T47D (cell line): ENCODE data around the gene TSGA10IP.

Experiments used
- DNase-seq, 2 experiments: peaks; one replicate each; pipeline versions ENCODE4 v3.0.0 to v3.0.0-alpha.2; 2011 to 2012; ENCODE audit warnings: low read depth in 1 of 2, low spot score in 1 of 2
- JUND ChIP-seq: IDR thresholded peaks from 2 replicates; pipeline ENCODE4 v1.6.1; 2012; ENCODE audit warnings: low read depth
- in situ Hi-C: cut with HindIII; loops from 2 replicates; pipeline ENCODE4 v1.10.0; 2016; ENCODE audit warnings: low sequenced_read_pairs, low pct_unique_long_range_greater_than_20kb

The TSGA10IP gene

GRCh38 chr11:65976216-65977176 is 31.2 kb downstream of the TSGA10IP start:
- in situ Hi-C loops = no loop called here
- no peak for TF ChIP-seq JUND
- no peak for DNase-seq

DNA sequence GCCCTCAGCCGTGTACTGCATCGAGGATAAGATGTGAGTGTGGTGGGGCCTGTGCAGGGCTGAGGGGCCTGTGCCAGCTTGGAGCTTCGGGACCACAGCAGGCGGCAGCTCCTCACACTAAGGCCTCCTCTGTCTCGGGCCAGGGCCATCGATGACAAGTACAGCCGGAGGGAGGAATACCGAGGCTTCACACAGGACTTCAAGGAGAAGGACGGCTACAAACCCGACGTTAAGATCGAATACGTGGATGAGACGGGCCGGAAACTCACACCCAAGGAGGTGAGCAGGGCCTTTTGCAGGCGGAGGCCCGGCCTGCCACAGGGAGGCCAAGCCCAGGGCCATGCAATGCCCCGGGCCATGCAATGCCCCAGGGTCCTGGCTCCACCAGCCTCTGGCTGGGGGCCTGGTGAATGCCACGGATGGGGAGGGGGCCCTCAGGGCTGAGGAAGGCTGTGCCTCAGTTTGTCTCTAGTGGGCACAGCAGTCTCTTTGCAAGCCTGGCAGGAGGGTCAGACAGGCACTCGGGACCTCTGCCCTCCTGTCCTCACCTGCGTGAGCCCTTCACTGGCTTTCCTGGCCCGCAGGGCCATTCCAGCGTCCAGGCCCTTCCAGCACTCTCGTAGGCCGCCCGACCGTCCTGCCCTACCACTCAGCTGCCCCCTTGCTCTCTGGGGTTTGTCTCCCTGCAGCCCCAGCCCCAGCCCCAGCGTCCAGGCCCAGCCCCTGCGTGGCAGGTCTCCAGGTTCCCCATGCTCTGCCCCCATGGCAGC is 32.5 kb downstream of the TSGA10IP start:
- no peak for TF ChIP-seq JUND
- DNase-seq = no peak
- in situ Hi-C loops = no loop called here

DNA sequence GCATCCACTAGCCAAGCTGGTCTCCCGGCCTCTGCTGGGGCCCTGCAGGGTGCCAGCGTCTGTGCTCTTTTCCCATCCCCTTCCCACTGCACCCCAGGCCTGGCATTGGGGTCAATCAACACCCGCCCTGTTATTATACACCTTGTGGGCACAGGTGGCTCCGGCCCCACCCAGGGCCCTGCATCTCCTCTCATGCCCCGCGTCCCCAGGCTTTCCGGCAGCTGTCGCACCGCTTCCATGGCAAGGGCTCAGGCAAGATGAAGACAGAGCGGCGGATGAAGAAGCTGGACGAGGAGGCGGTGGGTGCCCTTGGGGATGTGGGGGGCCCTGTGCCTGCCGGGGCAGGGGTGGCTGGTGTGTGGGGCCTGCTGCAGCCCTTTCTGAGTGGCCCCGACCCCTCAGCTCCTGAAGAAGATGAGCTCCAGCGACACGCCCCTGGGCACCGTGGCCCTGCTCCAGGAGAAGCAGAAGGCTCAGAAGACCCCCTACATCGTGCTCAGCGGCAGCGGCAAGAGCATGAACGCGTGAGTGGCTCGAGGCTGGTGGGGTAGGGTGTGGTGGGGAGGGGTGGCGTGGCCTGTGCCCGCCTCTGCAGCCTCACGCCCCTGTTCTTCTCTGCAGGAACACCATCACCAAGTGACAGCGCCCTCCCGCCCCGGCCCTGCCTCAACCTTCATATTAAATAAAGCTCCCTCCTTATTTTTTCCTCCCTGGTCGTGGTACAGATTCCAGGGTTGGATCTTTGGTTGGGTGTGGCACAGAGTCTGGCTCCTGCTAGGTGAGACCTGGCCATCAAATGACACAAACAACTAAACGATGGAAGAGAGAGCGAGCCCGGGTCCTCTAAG is 33.3 kb downstream of the TSGA10IP start:
- in situ Hi-C loops = no loop called here
- no peak for DNase-seq
- no peak for TF ChIP-seq JUND

- no peak for DNase-seq
- in situ Hi-C loops = no loop called here
- no peak for TF ChIP-seq JUND
These were observed 34.0 kb downstream of the TSGA10IP start for GRCh38 chr11:65979261-65979759.

GRCh38 chr11:65981101-65981740 is 35.9 kb downstream of the TSGA10IP start:
- no peak for DNase-seq
- no peak for TF ChIP-seq JUND
- in situ Hi-C loops = no loop called here

GRCh38 chr11:65981972-65982823 is 36.9 kb downstream of the TSGA10IP start:
- DNase-seq = no peak
- TF ChIP-seq JUND = no peak
- in situ Hi-C loops = no loop called here

DNA sequence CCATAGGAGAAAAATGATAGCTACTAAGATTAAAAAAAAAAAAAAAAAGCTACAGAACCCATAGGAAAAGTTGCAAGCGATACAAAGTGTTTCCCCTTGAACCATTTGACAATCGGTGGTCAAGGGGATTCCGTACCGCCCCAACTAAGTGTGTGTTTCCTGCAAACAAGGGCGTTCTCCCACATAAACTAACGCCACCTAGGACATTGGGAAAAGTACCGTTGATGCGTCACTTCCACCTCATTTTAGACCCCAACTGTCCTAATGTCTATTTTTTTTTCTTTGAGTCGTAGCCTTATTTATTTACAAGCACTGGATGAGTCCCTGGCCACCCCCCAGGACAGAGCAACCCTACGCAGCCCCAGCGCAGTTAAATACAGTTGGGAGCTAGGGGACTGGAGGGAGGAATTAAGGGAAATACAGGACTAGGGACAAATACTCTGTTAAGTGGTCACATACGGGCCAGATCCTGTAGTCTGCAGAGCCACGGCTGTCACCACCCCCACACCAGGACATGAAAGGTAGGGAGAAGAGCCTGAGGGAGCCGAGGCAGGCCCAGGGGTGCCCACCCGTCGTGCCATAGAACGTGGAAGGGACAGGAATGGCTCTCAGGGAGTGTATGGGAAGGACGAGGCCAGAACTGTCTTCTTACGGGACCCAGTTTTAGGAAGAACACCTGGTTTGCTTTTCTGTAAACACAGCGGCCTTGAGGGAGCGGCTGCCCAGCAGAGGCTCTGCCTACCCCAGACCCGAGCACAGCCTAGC is 37.7 kb downstream of the TSGA10IP start:
- in situ Hi-C loops = no loop called here
- no peak for TF ChIP-seq JUND
- no peak for DNase-seq

DNA sequence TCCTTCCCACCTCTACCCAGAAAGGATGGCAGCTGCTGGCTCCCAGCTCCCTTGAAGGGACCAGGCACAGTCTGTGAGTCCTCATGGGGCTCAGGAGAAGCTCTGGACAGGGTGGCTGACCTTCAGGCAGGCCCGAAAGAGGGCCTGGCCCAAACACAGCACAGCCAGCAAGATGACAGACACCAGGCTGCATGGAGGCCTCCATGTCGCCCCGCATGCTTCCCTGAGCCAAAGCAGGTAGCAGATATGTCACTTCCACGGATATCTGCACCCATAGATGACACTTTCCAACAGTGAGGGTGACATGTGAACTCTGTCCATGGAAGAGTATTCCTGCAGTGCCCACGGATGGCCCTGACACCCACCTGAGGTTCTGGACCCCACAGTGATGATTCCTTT is 38.3 kb downstream of the TSGA10IP start:
- DNase-seq = no peak
- in situ Hi-C loops = no loop called here
- no peak for TF ChIP-seq JUND

GRCh38 chr11:65987336-65987735 is 42.1 kb downstream of the TSGA10IP start:
- no peak for DNase-seq
- in situ Hi-C loops = no loop called here
- no peak for TF ChIP-seq JUND

DNA sequence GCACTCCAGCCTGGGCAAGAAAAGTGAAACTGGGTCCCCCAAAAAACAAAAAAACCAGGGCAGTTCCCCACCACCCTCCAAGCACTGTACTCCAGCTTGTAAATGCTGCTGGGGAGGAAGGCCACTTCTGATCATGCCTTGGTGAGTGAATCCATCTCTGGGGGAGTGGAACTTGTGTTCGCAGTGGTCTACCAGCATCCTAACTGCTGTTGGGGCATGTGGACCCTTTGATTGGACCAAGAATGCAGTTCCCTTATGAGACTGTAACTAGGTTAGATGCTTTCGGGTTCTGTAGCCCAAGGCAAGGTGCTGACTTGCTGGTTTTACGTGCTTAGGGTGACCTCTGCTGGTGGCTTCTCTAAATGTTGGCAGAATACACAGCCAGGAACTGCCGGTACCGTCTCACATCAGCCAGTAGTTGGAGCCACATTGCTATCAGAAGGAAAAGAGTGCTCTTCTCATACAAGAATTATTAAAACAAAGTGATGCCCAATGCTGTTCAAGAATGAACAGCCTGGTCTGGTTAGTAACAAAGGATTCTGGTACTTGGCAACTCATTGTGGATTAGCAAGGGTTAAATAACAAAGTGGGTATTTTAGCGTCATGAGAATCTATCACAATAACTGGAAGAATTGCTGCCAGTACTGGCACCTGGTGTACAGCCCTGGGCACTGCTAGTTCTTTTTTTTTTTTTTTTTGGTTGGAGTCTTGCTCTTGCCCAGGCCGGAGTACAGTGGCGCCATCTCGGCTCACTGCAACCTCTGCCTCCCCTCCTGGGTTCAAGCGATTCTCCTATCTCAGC is 43.7 kb downstream of the TSGA10IP start:
- TF ChIP-seq JUND = no peak
- in situ Hi-C loops = no loop called here
- peak; percentile 91 to 98 for DNase-seq
